Left cardiac atrium (tissue), 4 donors: ENCODE measurements around the gene MX2. TPM values are rescaled to one million over a fixed set of nuclear protein-coding genes. Genes with fewer than 3 reads are reported as not detected.

Experiments
- ATAC-seq, 2 donors: fragments of 200-7000 bp; cut with Tn5 transposase; one replicate each; pipeline ENCODE4 v1.9.1; 2020; ENCODE audit warnings: mild to moderate bottlenecking in 2 of 2, moderate library complexity in 2 of 2
- DNase-seq: peaks from one replicate; pipeline ENCODE4 v3.0.0-alpha.2; 2020
- intact Hi-C, 2 donors: fragments of 100-400 bp; cut with DNase I; formaldehyde crosslinking; loops; one replicate each; pipeline versions ENCODE4 v1.14.1 to v1.15.1; 2022 to 2023
- total RNA-seq, 2 donors: library from RNA; stranded (reverse); fragmentation: NEBNext Ultra II Directional; extraction: Animal tissue kit (Norgen Biotek cat#: 25700); gene quantifications; one replicate each; pipeline ENCODE4 v1.2.1, GENCODE V29; 2021
- donor health status: DM: no; HTN: yes; CAD: no.
- donor health status: DM: no; HTN: yes; CAD: no; lungs with severe emphysema.
- donor health status: DM: yes; HTN: yes; CAD: no.
- donor health status: Dilated cardiomyopathy.

Gene MX2
- total RNA-seq, 2 donors from 2014 or later = 7.7 to 14.7 TPM

DNA sequence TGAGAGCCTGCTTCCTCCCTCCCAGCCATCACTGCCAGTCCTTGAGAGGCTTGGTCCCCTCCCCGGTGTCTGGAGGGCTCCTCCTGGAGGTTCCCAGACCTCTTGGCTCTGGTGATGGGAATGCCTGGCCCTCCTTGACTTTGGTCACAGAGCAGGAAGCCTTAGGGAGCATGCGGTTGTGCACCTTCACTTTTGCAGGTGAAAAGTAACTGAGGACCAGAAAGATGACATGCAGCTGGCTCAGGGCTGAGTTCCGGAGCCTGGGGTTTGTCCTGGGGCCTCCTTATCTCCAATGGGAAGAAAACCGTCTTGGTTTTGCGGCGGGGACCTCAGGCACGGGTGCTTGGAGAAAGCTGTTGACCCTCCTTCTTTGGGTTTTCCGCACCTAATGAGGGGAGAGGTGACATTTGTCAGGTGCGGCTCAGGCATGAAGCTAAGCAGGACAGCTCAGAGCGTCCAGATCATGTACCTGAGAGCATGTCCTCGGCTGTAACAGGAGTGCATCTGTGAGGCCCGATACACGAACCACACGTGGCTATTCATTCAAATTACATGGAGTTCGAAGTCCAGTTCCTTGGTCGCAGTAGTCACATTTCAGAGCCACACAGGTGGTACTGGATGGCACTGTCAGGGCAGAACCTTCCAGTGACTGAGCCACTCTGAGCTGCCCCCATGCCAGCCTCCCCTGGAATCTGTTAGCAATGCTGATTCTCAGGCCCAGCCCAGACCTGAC is 608 bp upstream of the MX2 start:
- no peak for ATAC-seq
- no peak for DNase-seq
- intact Hi-C loops = loop anchor here in 1 of 2 donors (10.0 kb wide), 1 partner anchor 64 kb away; the partner anchor contains the start of gene MX1

DNA sequence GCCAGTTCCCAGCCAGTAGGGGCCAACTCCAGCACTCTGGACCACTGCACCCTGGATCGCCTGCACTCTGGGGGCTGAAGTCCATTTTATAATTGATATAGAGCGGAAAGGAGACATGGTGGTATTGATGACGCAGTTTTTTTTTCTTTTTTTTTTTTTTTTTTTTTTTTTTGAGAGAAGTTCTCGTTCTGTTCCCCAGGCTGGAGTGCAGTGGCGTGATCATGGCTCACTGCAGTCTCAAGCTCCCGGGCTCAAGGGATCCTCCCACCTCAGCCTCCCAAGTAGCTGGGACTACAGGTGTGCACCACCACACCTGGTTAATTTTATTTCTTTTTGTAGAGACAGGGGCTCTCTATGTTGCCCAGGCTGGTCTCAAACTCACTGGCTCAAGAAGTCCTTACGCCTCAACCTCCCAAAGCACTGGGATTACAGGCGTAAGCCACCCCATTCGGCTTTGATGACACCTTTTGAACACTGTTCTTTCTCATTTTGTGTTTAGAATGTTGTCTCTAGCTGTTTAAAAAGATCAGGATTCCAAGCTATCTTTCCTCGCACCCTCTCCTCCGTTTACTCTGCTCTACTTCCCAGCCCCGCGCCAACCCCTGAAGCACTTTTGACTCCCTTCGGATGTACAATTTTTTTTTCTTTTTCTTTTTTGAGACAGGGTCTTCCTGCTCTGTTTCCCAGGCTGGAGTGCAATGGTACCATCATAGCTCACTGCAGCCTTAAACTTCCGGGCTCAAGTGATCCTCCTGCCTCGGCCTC is 960 bp downstream of the MX2 start:
- ATAC-seq (no peak), DNase-seq (peak; percentile 3)
- intact Hi-C loops = loop anchor here in 1 of 2 donors (10.0 kb wide), 1 partner anchor 62 kb away; the partner anchor contains the start of gene MX1

DNA sequence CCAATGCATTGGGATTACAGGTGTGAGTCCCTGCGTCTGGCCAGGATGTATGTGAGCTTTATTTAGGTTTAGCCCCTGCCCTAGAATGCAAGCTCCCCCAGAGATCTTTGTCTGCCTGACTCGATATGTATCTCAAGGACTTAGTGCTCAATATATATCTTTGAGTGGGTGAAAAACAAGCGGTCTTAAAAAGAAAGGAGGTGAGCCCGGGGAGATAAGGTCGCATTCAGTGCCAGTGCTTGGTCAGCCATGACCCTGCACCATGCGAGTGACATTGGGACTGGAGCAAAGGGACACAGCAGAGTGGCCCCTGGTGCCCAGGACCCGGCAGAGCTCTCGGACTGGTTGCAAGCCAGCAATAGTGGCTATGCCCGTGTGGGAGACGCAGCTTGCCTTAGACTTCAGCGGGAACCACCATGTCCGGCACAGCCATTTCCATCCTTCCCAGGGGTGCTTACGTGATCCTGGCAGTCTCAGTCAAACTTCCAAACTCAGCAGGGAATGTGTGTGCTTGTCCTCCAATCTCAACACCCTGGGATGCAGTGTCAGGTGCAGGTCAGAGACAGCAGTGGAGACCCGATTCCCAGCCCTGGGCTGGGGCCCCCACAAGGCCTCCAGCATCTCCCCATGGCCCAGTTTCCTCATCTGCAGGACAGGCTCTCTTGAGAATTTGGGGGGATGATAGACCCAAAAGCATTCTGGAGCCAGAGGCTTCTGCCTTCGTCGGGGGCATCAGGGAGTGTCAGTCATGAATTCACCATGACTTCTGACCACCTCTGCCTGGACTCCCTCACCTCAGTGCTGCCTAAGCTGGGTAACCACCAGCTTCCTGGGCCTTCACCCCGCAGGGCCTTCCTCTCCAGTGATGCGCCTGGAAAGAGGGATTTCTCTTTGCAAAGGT is 1.8 kb downstream of the MX2 start:
- intact Hi-C loops = loop anchor here in 1 of 2 donors (10.0 kb wide), 1 partner anchor 61 kb away; the partner anchor contains the start of gene MX1
- DNase-seq (peak; percentile 18), ATAC-seq (no peak)

DNA sequence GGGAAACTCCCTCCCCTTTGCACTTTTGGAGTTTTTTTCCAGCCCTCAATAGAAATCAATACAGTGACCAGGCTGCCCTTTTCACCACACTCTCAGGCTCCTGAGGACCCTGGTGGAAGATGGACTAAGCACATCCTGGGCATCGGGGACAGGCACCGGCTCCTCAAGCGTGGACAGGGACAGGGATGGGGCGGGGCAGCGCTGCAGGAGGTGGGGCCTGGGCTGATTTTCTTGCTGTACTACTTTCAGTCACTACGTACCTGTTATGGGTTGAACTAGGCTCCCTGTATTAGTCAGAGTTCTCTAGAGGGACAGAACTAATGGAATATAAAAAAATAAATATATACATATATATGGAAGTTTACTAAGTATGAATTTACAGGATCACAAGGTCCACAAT is 2.5 kb downstream of the MX2 start:
- DNase-seq = no peak
- no peak for ATAC-seq
- intact Hi-C loops = loop anchor here in 1 of 2 donors (10.0 kb wide), 1 partner anchor 60 kb away; the partner anchor contains the start of gene MX1

DNA sequence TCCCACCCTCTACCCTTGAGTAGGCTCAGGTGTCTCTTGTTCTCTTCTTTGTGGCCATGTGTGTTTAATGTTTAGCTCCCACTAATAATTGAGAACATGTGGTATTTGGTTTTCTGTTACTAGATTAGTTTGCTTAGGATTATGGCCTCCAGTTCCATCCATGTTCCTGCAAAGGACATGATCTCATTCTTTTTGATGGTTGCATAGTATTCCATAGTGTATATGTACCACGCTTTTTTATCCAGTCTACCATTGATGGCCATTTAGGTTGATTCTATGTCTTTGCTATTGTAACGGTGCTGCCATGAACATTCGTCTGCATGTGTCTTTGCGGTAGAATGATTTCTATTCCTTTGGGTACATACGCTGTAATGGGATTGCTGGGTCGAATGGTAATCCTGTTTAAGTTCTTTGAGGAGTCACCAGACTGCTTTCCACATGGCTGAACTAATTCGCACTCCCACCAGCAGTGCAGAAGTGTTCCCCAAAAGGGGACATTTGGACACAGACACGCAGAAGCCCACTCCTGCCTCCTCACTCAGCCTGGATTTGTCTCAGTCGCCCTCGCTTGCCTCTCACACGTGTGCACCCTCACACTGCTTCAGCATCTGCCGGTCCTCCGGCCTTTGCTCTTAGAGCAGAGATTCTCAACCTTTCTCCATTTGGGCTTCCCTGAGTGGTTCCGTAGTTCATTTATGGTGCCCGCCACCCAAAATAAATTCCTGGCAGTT is 3.7 kb downstream of the MX2 start:
- DNase-seq = peak; percentile 9
- ATAC-seq = no peak
- intact Hi-C loops = loop anchor here in 1 of 2 donors (10.0 kb wide), 1 partner anchor 59 kb away; the partner anchor contains the start of gene MX1

DNA sequence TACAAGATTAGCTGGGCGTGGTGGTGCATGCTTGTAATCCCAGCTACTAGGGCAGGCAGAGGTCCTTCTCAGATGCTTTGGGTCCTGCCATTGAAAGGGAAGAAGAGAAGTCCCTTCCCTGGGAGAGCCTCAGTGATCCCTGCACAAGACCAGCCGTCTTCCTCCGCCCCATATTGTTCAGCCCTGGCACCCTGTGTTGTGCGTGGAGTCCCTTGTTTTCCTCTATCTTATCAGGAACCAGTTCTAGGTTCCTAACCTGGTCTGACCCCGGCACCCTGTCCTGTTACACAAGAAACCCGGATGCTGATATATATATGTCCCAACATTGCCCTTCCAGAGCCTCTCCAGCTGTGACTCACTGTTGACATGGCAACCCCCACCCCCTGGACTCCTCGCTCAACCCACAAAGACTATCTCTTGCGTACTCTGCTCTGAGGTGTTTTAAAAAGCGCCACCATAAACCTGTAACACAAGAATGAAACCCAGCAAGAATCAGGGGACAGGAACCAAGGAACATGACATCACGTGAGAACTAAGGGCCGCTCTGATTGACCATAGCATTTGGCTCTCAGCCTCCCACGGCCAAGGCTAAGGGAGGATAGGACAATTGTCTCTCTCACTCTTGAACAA is 4.8 kb downstream of the MX2 start:
- DNase-seq (peak; percentile 61), ATAC-seq (peak in 1 of 2 donors; percentile 10)
- intact Hi-C loops = loop anchor here in 1 of 2 donors (10.0 kb wide), 1 partner anchor 58 kb away; the partner anchor contains the start of gene MX1

DNA sequence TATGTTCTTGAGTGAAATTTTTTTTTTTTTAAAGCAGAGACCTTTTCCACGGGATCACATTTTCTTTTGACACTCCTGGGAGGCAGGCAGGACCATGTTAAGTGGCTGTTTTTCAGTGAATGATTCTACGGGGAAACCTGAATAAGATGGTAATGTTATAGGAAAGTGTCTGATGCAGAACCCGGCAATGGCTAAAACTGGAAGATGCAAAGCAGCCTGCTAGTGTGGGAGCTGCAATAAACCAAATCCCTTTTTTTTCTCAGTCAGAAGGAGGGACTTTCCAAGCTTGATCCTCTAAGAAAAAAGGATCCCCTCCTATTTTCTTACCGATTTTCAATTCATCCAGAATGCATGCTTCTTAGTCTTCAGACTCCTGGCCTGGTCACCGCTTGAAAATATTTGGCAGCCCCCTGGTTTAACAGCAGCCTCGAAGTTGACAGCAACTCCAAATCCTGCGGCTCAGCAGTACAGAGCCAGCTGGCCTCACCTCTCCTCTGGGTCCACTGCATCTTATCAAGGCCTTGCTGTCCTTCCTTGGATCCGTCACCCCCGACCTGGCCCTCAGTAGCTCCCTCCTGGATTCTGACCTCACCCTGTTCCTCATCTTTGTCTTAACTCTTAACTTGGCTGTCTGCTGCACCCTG is 5.6 kb downstream of the MX2 start:
- no peak for DNase-seq
- ATAC-seq = peak in 1 of 2 donors; percentile 10
- intact Hi-C loops = loop anchor here in 1 of 2 donors (10.0 kb wide), 1 partner anchor 57 kb away; the partner anchor contains the start of gene MX1

DNA sequence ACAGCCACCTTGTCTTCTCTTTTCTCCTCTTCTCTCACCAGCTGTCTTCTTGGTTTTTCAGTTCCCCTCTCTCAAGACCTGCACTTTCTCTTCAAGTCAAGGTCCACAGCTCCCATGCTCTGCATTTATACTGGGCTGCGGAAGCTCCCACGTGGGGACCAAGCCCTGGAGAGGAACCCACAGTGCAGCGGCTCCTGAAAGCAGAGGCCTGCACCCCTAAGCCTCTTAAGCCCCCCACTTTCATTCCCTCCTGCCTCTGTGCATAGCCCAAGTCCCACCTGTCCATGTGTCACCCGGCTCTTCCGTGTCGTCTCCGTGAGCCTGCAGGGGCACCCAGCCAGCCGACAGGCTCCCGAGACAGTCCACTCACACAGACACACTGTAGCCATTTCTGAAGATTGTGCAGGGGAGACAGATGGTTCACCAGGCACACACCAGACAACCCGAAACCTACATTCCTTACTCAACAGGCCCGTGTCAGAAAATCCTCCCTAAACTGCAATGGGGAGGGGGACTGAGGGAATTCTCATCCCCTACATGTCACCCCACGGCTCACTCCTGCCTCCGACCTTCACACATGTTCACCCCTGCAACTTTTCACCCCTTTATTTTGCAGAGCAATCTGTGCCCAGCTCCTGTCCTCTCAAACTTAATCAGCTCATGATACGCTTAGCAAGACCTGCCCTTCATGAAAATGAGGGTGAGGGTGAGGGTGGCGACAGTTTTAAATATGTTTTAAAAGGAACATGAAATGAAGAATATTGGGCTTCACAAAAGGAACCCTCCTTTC is 6.3 kb downstream of the MX2 start:
- no peak for DNase-seq
- ATAC-seq = no peak

DNA sequence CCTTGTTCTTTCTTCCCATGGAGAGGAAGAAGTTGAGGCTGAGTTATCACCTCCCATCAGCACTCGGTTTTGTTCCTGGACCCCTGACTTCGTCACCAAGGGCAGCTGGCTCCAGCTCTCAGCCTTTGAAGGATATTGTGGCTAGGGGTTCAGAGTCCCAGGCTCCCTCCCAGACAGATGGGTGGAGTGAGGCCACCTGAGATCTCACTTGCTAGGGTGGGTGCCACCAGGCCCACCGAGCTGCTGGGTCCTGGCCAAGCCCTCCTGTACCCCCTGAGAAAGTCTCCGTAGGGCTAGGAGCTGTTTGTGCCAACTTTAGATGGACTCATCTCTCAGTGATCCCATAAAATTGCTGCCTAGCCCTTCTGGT is 6.9 kb downstream of the MX2 start:
- intact Hi-C loops = loop anchor here in 1 of 2 donors (10.0 kb wide), 1 partner anchor 56 kb away; the partner anchor contains the start of gene MX1
- no peak for DNase-seq
- no peak for ATAC-seq

More for the DNA sequence above, 6.3 kb downstream of the MX2 start:
- intact Hi-C loops = loop anchor here in 1 of 2 donors (10.0 kb wide), 1 partner anchor 57 kb away; the partner anchor contains the start of gene MX1

DNA sequence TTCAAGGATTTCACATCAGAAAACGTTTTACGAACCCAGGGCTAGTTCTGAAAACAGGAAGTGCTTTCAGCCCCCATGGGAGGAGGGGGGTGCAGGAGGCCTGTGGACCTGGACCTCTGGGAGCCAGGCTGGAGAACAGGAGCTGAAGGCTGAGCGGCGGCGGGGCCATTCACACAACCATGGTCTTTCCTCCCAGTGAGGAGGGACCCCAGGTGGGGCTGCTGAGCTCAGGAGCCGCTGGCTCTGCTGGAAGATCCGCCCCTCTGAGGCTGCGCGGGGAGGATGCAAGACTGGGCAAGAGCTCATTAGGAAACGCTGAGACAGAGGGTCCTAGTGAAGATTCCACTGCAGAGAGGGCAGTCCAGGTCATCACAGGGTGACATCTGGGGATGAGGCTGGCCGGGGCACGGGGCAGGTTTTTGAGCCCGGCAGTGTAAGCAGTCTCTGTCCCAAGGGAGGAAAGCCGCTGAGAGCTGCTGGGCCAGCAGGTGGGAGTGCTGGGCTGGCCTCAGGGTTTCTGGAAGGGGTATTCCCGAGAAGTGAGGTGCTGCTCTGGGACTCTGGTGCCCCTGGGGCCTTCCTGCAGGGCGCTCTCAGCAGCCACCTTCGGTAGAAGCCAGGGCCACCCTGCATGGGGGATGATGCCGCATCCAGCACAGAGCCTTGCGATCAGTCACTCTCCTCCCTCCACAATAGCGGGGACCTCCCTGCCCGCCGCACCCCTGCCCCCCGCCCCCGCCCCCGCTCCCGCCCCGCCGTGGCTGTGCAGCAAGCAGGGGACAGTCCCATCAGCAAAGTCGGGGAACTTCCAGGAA is 7.5 kb downstream of the MX2 start:
- DNase-seq (peak; percentile 42), ATAC-seq (peak; percentile 56 to 64)
- intact Hi-C loops = loop anchor here in 1 of 2 donors (10.0 kb wide), 1 partner anchor 55 kb away; the partner anchor contains the start of gene MX1

DNA sequence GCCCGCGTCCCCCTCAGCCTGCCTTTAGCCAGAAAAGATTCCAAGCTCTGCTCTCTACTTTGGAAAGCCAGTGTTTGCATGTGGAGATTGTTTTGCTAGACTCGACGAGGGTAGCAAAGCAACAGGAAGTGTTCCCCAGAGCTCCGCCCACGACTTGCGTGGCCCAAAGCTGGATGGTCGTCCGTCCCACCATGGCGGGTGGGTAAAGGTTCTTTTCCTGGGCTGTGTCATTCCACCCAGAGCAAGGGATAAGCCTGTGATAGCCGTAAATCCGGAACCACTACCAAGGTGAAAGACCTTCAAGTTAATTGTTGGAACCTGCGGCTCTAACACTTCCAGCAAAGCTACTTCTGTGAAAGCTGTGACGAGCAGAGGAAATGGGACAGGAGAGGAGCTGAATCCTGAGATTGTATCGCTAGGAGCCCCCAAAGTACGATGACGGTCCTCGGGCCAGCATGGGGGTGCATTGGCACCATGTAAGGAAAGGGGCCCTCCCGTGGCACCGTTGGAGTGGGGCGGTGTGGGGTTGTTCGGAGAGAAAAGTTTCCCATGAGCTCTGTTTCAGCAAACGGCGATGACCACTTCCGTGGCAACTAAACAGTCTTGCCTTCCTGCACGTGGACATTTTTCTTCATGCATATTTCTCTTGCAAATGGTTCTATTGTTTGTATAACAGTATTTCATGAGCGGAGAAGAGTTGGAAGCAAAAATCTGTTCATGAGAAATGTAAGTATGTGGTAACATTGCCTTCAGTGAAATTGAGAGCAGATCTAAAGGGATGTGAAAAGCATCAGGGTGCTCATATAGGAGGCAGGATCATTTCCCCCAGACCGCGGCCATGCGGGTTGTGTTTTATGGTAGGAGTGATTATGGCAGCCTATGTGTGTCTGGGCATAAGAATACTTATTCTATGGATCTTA is 8.4 kb downstream of the MX2 start:
- DNase-seq (peak; percentile 33), ATAC-seq (peak; percentile 8 to 28)
- intact Hi-C loops = loop anchor here in 1 of 2 donors (10.0 kb wide), 1 partner anchor 55 kb away; the partner anchor contains the start of gene MX1

DNA sequence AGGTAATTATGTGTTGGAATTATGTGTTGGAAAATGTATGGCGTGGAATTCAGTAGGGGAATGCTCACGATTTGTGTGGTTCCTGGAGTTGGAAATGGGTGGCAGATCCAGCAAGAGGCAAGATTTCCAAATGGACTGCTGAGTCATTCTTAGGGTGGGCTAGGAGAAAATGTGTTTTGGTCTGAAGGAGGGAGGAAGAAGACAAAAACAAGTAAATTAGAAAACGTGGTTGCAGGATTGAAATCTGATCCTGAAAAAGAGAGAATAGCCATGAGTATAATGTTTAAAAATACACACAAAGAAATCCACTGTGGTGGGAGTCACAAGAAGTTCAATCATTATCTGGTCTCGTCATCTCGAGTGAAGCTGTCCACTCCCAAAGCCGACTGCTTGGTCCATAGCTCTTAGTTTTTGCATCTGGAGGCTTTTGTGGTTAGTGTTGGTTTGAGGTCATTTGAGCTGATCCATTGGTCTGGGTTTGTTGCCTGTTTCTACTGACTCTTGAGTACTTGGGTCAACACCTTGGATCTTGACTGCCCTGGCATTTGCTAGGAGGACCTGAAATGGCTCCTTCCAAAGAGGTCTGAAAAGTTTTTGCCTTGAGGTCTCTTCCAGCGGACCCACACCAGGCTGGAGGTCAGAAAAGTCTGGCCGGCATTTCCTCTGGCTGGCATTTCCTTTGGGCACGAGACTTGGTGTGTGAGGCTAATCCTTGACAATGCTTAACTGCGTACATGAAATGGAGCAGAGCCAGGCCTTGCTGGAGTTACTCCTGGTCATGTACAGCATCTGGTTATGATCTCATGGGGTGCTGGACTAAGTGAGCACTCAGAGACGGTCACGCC is 9.2 kb downstream of the MX2 start:
- intact Hi-C loops = no loop called here
- no peak for DNase-seq
- no peak for ATAC-seq

DNA sequence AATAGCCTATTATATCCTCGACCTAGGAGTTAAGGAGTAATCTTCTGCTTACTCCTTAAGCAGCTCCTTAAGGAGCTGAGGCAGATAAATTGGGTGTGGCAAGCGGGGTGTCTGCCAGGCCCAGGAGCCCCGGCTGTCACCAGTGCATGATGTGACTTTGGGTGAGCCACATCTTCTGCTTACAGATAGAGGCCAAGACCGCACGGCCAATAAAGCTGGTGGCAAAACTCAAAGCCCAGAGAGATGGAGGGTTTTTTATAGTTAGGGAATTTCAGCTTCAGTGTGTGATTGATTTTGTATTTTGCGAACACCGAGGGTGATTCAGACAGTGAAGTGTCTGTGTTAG is 9.8 kb downstream of the MX2 start:
- ATAC-seq (no peak), DNase-seq (no peak)
- intact Hi-C loops = no loop called here

DNA sequence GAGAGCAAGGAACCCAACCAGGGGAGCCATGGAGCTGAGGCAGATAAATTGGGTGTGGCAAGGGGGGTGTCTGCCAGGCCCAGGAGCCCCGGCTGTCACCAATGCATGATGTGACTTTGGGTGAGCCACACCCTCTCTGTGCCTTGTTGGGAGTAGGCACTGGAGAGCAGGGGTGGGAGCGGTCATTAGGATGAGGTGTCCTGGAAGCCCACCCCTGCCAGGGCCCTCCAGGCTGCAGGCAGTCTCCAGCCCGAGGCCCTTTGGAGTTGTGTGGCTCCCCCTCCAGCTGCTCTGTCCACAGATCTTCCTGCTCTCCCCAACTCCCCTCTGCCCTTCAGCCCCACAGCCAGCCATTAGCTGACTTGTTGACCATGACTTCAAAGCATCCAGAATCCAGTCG is 11.4 kb downstream of the MX2 start:
- intact Hi-C loops = no loop called here
- DNase-seq = no peak
- no peak for ATAC-seq
